NCI-H128 (cell line): Measurements from ENCODE around the gene PNKP.

Experiments used
- DNase-seq: peaks from one replicate; lab custom pipeline; 2025; ENCODE audit not compliant: unreplicated experiment; lab: John Stamatoyannopoulos, UW

The PNKP gene

DNA sequence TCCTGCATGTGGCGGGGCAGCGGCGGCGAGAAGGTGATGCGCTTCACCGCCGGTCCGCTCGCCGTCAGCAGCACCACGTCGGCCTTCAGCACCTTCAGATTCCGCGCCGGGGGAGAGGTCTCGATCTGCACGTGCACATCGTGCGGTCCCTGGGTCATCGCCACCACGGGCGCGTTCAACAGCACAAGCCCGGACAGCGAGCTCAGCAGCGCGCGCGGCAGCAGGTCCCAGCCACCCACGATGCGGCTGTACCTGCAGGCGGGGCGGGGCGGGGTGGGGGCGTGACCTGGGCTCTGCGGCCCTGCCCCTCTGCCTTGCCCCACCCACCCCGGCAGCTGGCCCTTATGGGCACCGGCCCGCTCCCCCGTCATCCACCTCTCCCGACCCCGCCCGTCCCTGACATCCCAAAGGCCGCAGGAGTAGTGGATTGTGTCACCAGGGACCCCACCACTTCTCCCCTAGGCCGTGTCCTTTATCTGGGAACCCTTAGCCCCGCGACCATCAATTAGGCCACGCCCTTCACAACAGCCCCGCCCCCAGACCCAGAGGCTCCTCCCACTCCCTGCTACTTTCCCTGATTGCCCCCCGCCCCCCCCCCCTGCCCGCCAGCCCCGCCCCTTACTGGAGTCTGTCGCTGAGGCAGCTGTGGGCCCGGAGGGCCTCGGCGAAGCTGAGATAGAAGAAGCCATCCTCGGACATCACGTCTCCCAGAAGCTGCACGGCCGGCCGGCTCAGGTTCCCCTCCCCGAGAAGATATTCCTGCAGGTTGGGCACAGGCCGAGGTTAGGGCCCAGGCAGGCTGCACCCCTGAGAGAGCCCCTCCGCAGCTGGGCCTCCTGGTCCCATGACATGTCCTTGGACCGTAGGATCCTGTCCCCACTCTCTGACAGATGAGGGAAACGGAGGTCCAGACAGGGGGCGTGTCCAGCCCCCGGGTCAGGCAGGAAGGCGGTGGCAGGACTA lies 23.3 kb upstream of the PNKP start:
- no peak for DNase-seq

DNA sequence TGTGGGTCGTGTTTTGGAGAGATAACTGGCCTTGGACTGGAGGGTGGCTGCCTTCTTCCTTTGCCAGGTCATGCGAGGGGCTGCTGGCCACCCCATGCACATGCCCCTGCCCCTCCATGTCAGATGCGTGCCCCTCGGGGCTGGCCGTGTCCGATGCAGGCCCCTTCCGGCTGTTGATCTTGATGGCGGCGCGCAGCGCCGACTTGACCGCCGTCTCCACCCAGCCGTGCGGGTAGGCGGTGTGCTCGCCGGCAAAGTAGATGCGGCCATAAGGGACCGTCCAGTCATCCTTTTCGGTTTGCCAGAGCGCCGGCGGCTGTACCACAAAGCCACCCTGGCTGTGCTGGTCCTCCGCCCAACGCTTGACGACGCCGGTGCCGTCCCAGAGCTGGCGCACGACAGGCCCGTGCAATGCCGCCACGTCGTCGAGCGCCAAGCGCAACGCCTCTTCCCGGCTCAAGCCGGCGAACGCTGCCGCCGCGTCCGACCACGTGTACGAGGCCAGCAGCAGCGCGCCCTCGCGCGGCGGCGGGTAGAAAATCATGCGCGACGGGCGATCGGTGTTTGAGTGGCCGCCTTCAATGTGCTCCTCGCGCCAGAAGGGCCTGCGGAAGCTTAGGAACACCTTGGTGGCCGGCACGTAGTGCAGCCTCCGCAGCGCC lies 22.4 kb upstream of the PNKP start:
- DNase-seq: no peak

DNA sequence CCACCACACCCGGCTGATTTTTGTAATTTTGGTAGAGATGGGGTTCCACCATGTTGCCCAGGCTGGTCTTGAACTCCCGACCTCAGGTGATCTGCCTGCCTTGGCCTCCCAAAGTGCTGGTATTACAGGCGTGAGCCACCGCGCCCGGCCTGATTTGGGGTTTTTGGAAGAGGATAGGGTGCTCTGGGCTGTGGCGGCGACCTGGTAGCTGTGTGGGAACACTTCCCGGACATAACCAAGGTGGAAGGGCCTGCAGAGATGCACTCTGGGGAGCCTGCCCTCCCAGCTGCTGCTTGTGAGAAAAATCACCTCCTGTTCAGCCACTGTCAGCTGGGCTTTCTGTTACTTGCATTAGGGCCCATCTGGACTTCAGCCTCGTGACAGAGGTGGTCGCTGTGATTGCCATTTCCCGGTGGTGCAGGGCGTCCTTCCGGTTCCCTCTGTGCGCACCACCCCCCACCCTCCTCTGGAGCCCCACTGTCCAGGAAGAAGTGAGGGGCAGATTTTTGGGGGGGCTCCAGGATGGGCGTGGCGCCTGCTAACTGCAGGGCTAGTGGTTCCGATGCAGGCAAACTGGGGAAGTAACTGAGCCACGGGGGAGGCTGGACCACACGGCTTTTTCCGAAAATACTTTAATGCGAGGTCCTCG lies 21.8 kb upstream of the PNKP start:
- DNase-seq: no peak

DNA sequence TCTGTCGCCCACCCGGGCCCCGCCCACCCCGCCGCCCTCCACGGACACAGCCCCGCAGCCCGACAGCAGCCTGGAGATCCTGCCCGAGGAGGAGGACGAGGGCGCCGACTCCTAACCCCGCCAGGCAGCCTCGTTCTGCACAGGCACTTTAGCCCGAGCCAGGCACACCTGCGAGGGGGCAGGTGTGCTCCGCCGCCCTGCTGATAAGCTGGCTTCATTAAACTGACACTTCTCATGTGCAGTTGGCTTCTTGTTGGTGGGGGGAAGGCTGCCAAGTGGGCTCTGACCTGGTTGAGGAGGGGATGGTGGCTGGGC lies 21.1 kb upstream of the PNKP start:
- peak; percentile 50 for DNase-seq

DNA sequence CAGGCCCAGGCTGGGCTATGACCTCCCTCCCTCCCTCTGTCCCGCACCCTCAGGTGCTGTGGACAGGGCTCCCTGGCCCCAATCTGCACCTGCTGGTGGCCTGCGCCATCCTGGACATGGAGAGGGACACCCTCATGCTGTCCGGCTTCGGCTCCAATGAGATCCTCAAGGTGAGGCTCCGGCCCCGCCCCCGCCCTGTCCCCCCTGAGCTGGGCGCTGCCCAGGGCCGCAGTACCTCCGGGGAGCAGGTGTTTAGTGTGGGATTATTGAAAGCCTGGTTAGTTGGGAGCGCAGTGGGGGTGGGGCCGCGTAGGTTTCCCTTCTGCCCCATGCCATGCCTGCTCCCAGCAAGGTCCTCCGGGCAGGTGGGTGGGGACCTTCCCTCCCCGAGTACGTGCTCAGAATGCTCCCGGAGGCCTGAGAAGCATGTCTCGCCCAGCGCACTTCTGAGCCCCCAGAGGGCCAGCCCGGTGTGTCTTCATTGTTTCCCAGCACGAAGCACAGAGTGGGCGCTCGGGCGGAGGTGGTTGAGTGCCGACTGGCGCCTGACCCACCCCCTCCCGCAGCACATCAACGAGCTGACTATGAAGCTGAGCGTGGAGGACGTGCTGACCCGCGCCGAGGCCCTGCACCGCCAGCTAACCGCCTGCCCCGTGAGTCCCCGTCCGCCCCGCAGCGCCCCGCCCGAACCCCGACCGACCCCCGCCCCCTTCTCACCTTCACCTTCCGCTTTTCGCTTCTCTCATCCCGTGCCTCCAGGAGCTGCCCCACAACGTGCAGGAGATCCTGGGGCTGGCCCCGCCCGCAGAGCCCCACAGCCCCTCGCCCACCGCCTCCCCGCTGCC lies 20.5 kb upstream of the PNKP start:
- DNase-seq: peak; percentile 70

DNA sequence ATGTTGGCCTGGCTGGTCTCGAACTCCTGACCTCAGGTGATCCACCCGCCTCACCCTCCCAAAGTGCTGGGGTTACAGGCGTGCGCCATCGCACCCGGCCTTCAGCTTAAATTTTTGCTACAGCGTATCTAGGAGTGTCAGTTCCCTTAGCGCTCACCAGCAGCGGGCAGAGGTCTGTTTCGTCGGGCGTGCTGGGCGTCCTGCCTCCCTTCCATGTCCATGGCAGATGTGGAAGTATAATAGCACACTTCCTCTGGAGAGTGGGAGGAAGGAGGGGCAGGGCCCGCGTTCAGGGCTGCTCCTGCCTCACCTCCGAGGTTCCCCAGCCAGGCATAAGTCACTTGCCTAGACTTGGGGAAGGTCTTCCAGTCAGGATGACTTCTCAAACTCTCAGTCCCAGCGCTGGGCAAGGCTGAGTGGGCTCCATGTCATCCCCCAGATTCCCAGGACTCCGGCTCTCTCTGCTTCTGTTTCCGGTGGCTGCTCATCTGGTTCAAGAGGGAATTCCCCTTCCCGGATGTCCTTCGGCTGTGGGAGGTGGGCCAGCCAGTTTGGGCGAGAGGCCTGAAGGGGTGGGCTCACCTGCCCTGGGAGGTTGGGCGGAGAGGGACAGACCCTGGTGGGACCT lies 19.8 kb upstream of the PNKP start:
- no peak for DNase-seq

DNA sequence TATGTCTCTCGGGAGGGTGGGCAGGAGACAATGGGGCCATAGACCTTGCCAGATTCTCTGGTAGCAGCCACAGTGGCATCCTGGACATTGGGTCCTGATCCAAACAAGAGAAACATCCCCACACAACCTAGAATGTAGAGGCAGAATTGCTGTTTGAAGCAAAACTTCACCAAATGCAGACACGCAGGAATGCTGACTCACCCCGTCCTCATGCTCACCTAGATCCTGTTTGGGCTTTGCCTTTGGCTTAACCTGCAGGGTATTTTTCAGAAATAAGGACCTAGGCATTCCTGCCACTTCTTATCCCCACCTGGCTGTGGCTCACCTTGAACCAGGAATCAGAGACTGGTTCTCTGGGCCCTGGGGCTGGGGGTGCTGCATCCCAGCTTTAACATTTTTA lies 17.4 kb upstream of the PNKP start:
- no peak for DNase-seq

DNA sequence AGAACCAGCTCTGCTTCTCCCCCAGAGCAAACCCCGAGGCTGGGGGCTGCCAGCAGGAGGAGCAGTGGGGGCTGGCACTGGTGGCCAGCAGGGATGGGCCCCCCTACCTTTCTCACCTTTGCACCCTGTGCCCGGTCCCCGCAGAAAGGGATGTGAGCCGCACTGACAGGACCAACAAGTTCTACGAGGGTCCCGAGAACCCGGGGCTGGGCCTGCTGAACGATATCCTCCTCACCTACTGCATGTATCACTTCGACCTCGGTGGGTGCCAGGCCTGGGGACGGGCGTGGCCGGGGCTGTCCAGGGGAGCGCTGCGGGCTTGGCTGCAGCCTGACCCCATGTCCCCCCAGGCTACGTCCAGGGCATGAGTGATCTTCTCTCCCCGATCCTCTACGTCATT lies 16.7 kb upstream of the PNKP start:
- DNase-seq: no peak

DNA sequence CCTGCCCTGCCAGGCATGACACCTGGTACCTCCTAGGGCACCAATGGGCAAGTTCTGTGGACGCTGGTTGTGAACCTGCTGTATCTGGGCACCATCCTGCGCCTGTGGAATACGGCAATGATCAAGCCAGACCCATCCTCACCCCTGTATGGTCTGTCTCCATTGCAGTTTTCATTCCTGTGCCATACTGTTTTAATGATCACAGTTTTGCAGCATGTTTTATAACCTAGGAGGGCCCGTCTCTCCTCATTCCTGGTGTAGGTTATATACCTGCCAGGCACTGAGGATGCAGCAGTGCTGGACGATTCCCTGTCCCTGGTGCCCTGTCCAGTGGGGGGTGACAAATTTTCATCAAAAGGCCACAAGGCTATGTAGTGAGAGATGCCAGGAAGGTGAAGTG lies 15.7 kb upstream of the PNKP start:
- no peak for DNase-seq

DNA sequence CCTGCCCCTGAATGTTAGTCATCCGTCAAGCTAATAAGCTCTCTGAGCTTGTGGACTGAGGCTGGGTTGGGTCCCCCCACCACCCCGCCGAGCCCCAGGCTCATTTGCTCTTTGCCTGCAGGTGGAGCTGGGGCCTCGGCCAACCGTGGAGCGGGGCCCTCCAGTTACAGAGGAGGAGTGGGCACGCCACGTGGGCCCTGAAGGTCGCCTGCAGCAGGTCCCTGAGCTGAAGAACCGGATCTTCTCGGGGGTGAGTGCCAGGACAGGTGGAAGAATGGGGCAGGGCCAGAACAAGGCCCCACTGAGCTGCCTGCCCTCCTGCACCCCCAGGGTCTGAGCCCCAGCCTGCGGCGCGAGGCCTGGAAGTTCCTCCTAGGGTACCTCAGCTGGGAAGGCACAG lies 15.3 kb upstream of the PNKP start:
- no peak for DNase-seq

DNA sequence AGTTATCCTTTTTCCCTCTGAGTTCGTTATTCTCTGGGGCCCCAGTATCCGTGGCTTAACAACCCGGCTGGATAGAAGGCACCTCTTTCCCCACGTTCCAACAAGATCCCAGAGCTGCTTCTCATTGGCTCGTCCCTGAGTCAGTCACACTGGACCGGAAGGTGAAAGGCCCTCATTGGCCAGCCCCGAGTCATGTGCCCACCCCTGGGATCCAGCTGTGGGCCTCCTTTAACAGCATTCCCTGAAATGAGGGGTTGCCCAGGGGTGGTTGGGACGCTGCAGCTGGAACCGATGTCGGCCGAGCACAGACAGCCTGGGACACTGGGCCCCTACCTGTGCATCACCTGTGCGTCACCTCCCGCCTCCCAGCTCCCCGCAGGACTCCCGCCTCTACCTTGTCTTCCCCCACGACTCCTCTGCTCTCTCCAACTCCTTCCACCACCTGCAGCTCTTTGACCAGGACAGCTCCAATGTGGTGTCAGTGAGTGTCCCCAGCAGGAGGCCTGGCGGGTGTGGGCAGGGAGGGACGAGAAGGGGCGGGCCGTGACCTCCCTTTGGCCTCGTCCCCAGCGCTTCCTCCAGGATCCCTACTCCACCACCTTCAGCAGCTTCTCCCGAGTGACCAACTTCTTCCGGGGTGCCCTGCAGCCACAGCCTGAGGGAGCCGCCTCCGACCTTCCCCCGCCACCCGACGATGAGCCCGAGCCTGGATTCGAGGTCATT lies 14.5 kb upstream of the PNKP start:
- DNase-seq: no peak

DNA sequence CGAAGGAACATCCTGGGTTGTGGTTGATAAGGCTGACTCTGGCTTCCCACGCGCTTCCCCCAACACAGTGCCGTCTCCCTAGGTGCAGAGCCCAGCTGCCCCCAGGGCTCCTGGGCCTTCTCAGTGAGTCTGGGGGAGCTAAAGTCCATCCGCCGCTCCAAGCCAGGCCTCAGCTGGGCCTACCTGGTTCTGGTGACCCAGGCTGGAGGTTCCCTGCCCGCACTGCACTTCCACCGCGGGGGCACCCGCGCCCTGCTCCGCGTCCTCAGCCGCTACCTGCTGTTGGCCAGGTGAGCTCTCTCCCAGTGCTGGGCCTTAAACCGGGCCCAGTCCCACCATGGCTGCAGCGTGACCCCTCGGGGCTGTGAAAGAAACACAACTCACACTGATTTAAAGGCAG lies 13.8 kb upstream of the PNKP start:
- DNase-seq: no peak

DNA sequence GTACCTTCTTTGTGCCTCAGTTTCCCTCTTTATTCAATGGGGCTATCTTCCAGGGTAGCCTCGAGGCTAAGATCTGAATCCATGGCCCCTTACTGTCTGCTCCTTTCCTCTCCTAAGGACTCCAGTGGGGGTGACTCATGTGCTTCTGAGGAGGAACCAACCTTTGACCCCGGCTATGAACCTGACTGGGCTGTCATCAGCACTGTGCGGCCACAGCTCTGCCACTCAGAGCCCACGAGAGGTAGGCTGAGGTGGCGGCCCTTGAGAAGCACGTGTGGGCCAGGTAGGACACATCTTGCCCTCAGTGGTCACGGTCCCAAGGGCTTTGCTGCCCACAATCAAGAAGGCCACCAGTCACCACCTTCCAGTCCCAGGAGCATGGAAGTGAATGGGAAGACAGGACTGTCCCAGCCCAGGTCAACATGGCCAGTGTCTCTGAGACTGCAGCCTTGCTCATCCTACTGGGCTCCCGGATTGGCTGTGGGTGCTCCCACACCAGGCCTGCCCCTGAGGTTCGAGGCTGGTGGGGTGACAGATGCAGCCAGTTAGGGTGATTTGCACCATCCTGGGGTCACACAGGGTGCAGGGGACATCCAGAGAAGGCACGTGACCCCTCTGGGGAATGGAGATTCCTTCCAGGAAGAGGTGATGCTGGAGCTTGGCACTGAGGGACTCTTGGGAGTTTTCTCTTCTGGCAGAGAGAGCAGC lies 12.9 kb upstream of the PNKP start:
- no peak for DNase-seq

DNA sequence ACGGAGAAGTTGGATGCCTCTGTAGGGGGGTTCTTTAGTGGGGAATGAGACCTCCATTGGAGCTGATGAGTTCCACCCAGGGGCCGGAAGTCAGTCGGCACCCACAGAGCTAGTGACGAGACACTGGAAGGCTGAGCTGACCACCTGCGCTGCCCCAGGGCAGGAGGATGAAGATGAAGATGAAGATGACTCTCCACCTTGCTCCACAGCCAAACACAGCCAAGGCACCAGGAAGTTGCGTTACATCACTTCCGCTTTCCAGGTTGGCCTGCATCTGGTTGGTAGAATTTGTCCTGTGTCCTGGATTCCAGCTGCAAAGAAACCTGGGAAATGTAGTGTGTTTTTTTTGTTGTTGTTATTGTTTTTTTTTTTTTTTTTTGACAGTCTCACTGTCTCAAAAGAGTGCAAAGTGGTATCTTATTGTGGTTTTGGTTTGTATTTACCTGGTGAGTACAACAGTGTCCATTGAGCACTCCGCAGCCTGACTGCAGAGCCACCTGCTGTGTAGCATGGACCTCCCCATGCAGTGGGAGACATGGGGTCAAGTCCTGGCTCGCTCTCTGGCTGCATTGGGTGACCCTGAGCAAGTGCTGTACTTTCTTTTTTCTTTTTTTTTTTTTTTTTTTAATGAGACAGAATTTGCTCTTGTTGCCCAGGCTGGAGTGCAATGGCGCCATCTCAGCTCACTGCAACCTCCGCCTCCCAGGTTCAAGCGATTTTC lies 12.0 kb upstream of the PNKP start:
- DNase-seq: no peak

DNA sequence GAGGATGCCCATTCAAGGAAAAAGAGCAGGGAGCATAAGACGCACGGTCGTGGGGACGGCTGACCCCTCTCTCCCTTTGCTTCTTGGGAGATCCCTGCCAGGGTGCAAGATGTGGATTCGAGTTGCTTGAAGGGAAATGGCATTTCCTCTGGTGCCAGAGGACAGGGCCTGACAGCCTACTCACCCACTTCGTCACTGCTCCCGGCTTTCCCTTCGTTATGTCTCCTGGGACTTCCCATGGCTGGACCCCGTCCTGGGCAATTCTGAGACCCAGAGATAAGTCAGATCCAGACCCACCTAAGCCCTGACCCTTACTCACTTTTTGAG lies 11.3 kb upstream of the PNKP start:
- no peak for DNase-seq

DNA sequence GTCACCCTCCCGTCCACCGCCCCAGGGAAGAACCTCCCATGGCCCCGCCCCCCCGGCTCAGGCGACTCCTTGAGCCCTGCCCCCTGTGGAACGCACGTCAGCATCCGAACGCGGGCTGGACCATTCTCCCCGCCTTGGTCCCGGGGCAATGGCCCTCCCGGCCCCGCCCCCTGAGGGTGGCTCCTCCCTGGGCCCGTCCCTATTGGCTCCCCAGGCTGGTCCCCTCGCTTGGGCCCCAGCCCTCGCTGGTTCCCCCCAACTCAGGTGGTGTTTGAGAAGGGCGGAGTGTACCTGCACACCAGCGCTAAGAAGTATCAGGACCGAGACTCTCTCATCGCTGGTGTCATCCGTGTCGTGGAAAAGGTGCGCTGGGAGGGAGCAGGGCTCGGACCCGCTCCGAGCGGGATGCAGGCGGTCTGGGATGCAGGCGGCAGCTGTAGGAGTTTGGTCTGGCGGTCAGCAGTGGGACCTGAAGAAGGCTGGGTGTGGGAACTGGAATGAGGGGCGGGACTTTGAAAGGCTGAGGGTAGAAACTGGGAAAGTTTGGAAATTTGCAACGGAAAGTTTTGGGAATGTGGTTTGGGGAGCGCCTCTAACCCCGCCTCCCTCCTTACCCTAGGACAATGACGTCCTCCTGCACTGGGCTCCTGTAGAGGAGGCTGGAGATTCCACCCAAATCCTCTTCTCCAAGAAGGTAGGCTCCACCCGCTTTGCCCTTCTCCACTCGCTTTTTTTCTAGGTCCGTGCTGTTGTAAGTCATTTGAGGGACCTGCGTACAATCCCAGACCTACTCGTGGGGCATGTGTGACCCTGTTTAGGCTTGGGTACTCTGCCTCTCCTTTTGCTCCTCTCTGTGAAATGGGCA lies 10.7 kb upstream of the PNKP start:
- peak; percentile 88 for DNase-seq

DNA sequence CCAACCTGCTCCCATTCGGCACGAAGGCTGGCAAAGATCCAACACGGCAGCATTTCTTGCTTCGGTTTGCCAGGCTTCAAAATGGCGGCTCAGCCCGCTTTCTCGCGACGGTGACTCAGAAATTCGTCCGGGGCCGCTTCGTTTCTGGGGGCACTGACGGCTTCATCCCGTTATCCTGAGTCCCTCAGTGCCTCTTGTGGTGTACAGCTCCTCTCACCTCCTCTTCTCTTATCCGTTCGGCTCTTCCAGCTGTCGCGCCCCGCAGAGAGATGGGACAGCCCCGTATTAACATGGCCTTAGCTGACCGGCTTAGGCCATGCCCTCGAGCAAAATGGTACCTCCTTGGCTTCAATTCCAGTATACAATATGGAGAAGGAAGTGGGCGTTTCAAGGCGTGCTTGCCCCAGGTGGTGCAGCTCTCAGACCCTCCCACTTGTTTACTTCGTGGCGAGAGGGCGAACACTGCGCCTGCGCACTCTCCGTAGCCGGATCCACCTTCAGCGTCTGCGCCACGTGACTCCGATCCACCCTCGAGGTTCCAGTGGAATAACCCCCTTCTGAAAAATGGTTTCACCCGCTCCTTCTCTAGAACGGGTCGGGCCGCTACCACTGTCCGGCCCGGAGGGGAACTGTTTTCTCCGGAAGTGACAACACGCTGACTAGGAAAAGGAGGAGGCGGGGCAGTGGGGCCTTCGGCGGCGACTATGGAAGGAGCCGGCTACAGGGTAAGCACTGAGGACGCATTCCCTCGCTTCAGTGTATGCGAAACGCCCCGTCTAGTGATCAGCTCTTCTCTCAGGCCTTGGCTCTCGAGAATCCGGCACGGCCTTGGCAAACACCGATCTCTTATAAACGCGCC lies 9.9 kb upstream of the PNKP start, which contains the start of the genes AKT1S1 and TBC1D17:
TSS of gene AKT1S1 (minus strand) at position 336 of the 859 bp plus-strand sequence. CDS start 4,060 bp downstream, outside the sequence.
TSS of gene TBC1D17 (plus strand) at position 683 of the 859 bp plus-strand sequence. CDS start at position 705, 22 bp downstream.
- peak; percentile 99 for DNase-seq
